GM18499 (cell line): Measurements from ENCODE around the gene SOX13.
"Not testable (repeated sequence)": the region's sequence is repeated elsewhere in the genome, so short reads cannot be mapped to it uniquely, and the experiment has no call there.

ENCODE experiments used
- ATAC-seq: cut with Tn5 transposase; IDR thresholded peaks from one replicate; pipeline ENCODE4 v1.9.1; 2021; ENCODE audit warnings: moderate number of reproducible peaks; ENCODE audit not compliant: insufficient read depth, unreplicated experiment

Gene SOX13

GRCh38 chr1:204072931-204073836, at the start of gene SOX13:
Gene SOX13, plus strand, starts transcription at chr1:204073115. Its CDS starts 39,801 bp downstream, at chr1:204112916.
- ATAC-seq: no peak

- no peak for ATAC-seq
Measured at GRCh38 chr1:204025917-204026707, 46.8 kb upstream of the SOX13 start.

- no peak for ATAC-seq
Measured at GRCh38 chr1:204027446-204027845, 45.5 kb upstream of the SOX13 start.

GRCh38 chr1:204029016-204029415, 43.9 kb upstream of the SOX13 start:
- no peak for ATAC-seq

GRCh38 chr1:204031098-204031710, 41.7 kb upstream of the SOX13 start:
- ATAC-seq: no peak

GRCh38 chr1:204032642-204033235, 40.2 kb upstream of the SOX13 start:
- no peak for ATAC-seq

GRCh38 chr1:204033306-204033705, 39.6 kb upstream of the SOX13 start:
- no peak for ATAC-seq

GRCh38 chr1:204036882-204037655, 35.8 kb upstream of the SOX13 start:
- ATAC-seq: no peak

- ATAC-seq: no peak
Measured at GRCh38 chr1:204041232-204041767, 31.6 kb upstream of the SOX13 start.

GRCh38 chr1:204041803-204042505, 31.0 kb upstream of the SOX13 start:
- no peak for ATAC-seq

- ATAC-seq: no peak
Measured at GRCh38 chr1:204042516-204042915, 30.4 kb upstream of the SOX13 start.

GRCh38 chr1:204043680-204044079, 29.2 kb upstream of the SOX13 start:
- ATAC-seq: no peak

- no peak for ATAC-seq
Measured at GRCh38 chr1:204044448-204044847, 28.5 kb upstream of the SOX13 start.

GRCh38 chr1:204045430-204045829, 27.5 kb upstream of the SOX13 start:
- ATAC-seq: no peak

GRCh38 chr1:204046346-204046745, 26.6 kb upstream of the SOX13 start:
- no peak for ATAC-seq

- not testable (repeated sequence) for ATAC-seq
Measured at GRCh38 chr1:204048796-204049195, 24.1 kb upstream of the SOX13 start.

GRCh38 chr1:204051258-204051657, 21.7 kb upstream of the SOX13 start:
- no peak for ATAC-seq

GRCh38 chr1:204051718-204052117, 21.2 kb upstream of the SOX13 start:
- no peak for ATAC-seq

GRCh38 chr1:204053893-204054292, 19.0 kb upstream of the SOX13 start:
- no peak for ATAC-seq
